Neural cell (in vitro differentiated cells): Measurements from ENCODE around the gene MCAM. TPM values are rescaled to one million over a fixed set of nuclear protein-coding genes. Genes with fewer than 3 reads are reported as not detected.

Experiments
- H2AFZ ChIP-seq: fragments of 200-600, 300-800 bp; sonication (generic), shearing (Covaris generic); 2 replicates; pipeline ENCODE4 v1.6.0; 2014; ENCODE audit warnings: low read depth, mild to moderate bottlenecking, antibody characterized with exemption, low read length, moderate library complexity
- H3F3A ChIP-seq: fragments of 200-600 bp; shearing (Covaris generic); 2 replicates; pipeline ENCODE4 v1.6.1; 2016; ENCODE audit warnings: mild to moderate bottlenecking, moderate library complexity, mixed read lengths, antibody characterized with exemption, low read length; ENCODE audit not compliant: insufficient read depth, poor library complexity, severe bottlenecking
- H3K27ac ChIP-seq: fragments of 200-600, 300-800 bp; sonication (generic), shearing (Covaris generic); 2 replicates; pipeline ENCODE4 v1.5.1; 2014; ENCODE audit warnings: mild to moderate bottlenecking, low read length, moderate library complexity
- H3K27me3 ChIP-seq: fragments of 300-800, 200-600 bp; sonication (generic), shearing (Covaris generic); 2 replicates; pipeline ENCODE4 v1.6.0; 2014; ENCODE audit warnings: mild to moderate bottlenecking, low read depth, low read length, moderate library complexity; ENCODE audit not compliant: insufficient read depth
- H3K36me3 ChIP-seq: fragments of 300-800, 200-600 bp; sonication (generic), shearing (Covaris generic); 2 replicates; pipeline ENCODE4 v1.5.1; 2014; ENCODE audit warnings: mild to moderate bottlenecking, antibody characterized with exemption, low read length, moderate library complexity; ENCODE audit not compliant: insufficient read depth
- H3K4me2 ChIP-seq: fragments of 300-800, 200-600 bp; sonication (generic), shearing (Covaris generic); 2 replicates; pipeline ENCODE4 v1.6.0; 2014; ENCODE audit warnings: mild to moderate bottlenecking, low read length
- H3K4me3 ChIP-seq: fragments of 300-800, 200-600 bp; sonication (generic), shearing (Covaris generic); 2 replicates; pipeline ENCODE4 v1.5.1; 2014; ENCODE audit warnings: mild to moderate bottlenecking, low read length, moderate library complexity
- H3K79me2 ChIP-seq: fragments of 200-600 bp; shearing (Covaris generic); replicated peaks from 2 replicates; pipeline ENCODE4 v1.6.0; 2014; ENCODE audit warnings: mild to moderate bottlenecking, low read length, moderate library complexity; ENCODE audit not compliant: insufficient read depth
- H3K9ac ChIP-seq: fragments of 300-800, 200-600 bp; sonication (generic), shearing (Covaris generic); 2 replicates; pipeline ENCODE4 v1.6.1; 2016; ENCODE audit warnings: mild to moderate bottlenecking, low read length, mixed read lengths
- H3K9me2 ChIP-seq: fragments of 200-600 bp; shearing (Covaris generic); 2 replicates; pipeline ENCODE4 v1.6.1; 2016; ENCODE audit warnings: mild to moderate bottlenecking, low read length, mixed read lengths; ENCODE audit not compliant: insufficient read depth
- H3K9me3 ChIP-seq: fragments of 200-600, 300-800 bp; sonication (generic), shearing (Covaris generic); 2 replicates; pipeline ENCODE4 v1.6.1; 2016; ENCODE audit warnings: mild to moderate bottlenecking, mixed run types, low read length, moderate library complexity, mixed read lengths
- H4K20me1 ChIP-seq: fragments of 200-600 bp; shearing (Covaris generic); 2 replicates; pipeline ENCODE4 v1.6.1; 2016; ENCODE audit warnings: mild to moderate bottlenecking, mixed run types; ENCODE audit not compliant: insufficient read depth
- EP300 ChIP-seq: fragments of 450-650 bp; conservative IDR thresholded peaks from 2 replicates; pipeline ENCODE4 v1.6.1; 2014; ENCODE audit warnings: antibody characterized with exemption, mild to moderate bottlenecking, moderate library complexity; ENCODE audit not compliant: poor library complexity, severe bottlenecking
- EZH2 ChIP-seq: fragments of 200-600, 300-800 bp; shearing (Covaris generic), sonication (generic); IDR thresholded peaks from 2 replicates; pipeline ENCODE4 v1.6.1; 2014; ENCODE audit warnings: antibody characterized with exemption, low read length, borderline replicate concordance, mild to moderate bottlenecking; ENCODE audit not compliant: insufficient read depth, poor library complexity, severe bottlenecking
- MXI1 ChIP-seq: fragments of 450-650 bp; conservative IDR thresholded peaks from 2 replicates; pipeline ENCODE4 v1.6.1; 2014; ENCODE audit warnings: antibody characterized with exemption, mild to moderate bottlenecking; ENCODE audit not compliant: poor library complexity, severe bottlenecking
- POLR2AphosphoS5 ChIP-seq: IDR thresholded peaks from 2 replicates; pipeline ENCODE4 v1.6.1; 2012
- RAD21 ChIP-seq: fragments of 450-650 bp; conservative IDR thresholded peaks from 2 replicates; pipeline ENCODE4 v1.6.1; 2014; ENCODE audit warnings: antibody characterized with exemption, mild to moderate bottlenecking, moderate library complexity
- SMC3 ChIP-seq: fragments of 450-650 bp; conservative IDR thresholded peaks from 2 replicates; pipeline ENCODE4 v1.6.1; 2014; ENCODE audit warnings: antibody characterized with exemption, mild to moderate bottlenecking, moderate library complexity; ENCODE audit not compliant: poor library complexity
- TAF1 ChIP-seq: IDR thresholded peaks from 2 replicates; pipeline ENCODE4 v1.6.1; 2012; ENCODE audit warnings: low read depth
- polyA plus RNA-seq: library from polyadenylated mRNA; depleted of rRNA; stranded (reverse); fragments of >200 nt; gene quantifications from 2 replicates; pipeline ENCODE4 v1.2.3, GENCODE V29; 2014
- TF ChIP-seq, protein P1 (sequence below): fragments of 450-650 bp; IDR thresholded peaks from 2 replicates; pipeline ENCODE4 v1.5.1; 2014; ENCODE audit warnings: antibody characterized with exemption, mild to moderate bottlenecking, moderate library complexity; ENCODE audit not compliant: poor library complexity, severe bottlenecking
- TF ChIP-seq, protein P2 (sequence below): IDR thresholded peaks from 2 replicates; pipeline ENCODE4 v1.6.1; 2012; ENCODE audit warnings: borderline replicate concordance

MCAM gene
- polyA plus RNA-seq, 1 donor from 2014 or later, result 7.5 TPM

DNA sequence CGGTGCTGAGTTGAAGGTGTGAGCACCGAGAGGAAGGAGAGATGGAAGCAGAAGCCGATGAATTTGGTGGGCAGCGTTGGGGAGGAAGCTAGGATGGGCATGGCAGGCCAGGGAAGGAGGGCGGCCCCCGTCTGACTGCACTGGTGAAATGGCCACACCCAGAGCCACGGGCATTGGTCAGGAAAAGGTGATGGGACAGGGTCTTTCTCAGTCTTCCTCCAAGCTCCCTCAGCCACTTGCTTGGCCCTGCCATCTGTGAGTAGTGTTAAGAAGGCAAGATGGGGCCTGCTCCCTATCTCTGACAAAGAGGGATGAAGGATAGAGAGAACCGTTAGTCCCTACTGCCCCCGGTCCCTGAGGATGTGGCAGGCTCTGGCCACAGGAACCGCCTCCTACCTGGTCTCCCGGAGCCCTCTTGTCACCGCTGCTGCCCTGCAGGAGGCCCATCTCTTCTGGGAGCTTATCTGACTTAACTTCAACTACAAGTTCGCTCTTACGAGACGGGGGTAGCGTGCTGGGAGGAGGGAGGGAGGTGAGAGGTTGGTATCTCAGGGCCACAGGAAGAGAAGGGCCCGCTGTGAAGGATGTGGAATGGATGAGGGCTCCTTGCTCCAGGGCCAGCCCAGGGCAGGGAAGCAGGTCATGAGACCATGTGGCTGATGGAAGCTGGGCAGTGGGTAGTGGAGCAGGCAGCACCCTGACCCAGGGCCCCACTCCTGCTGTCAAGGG lies 6.8 kb downstream of the MCAM start:
- TF ChIP-seq POLR2AphosphoS5 (no peak), EZH2 (no peak), EP300 (no peak), TAF1 (no peak), MXI1 (no peak), RAD21 (no peak)
- TF ChIP-seq, protein P1, sequence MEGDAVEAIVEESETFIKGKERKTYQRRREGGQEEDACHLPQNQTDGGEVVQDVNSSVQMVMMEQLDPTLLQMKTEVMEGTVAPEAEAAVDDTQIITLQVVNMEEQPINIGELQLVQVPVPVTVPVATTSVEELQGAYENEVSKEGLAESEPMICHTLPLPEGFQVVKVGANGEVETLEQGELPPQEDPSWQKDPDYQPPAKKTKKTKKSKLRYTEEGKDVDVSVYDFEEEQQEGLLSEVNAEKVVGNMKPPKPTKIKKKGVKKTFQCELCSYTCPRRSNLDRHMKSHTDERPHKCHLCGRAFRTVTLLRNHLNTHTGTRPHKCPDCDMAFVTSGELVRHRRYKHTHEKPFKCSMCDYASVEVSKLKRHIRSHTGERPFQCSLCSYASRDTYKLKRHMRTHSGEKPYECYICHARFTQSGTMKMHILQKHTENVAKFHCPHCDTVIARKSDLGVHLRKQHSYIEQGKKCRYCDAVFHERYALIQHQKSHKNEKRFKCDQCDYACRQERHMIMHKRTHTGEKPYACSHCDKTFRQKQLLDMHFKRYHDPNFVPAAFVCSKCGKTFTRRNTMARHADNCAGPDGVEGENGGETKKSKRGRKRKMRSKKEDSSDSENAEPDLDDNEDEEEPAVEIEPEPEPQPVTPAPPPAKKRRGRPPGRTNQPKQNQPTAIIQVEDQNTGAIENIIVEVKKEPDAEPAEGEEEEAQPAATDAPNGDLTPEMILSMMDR, result no peak
- no peaks in the 10 kb centered on the region for H3K36me3 ChIP-seq
- H2AFZ ChIP-seq, result no peak overlapping the region
- no peaks in the 10 kb centered on the region for H3K9me3 ChIP-seq
- H3K4me3 ChIP-seq, result no peak overlapping the region
- H3K79me2 ChIP-seq, result no peaks in the 10 kb centered on the region
- H4K20me1 ChIP-seq, result no peaks in the 10 kb centered on the region
- H3K4me2 ChIP-seq, result no peak overlapping the region
- H3K27me3 ChIP-seq, result peaks cover 6% of the 10 kb centered on the region
- H3K9ac ChIP-seq, result no peak overlapping the region
- H3K9me2 ChIP-seq, result no peaks in the 10 kb centered on the region
- H3F3A ChIP-seq, result no peaks in the 10 kb centered on the region
- no peak overlapping the region for H3K27ac ChIP-seq

- Histone ChIP-seq H3K9me2 (no peaks in the 10 kb centered on the region), H3K27ac (no peak overlapping the region), H3K79me2 (no peaks in the 10 kb centered on the region), H3F3A (no peaks in the 10 kb centered on the region), H4K20me1 (no peaks in the 10 kb centered on the region), H3K27me3 (no peaks in the 10 kb centered on the region), H3K4me2 (no peak overlapping the region), H3K4me3 (no peak overlapping the region), H3K9me3 (no peaks in the 10 kb centered on the region), H2AFZ (no peak overlapping the region), H3K36me3 (no peaks in the 10 kb centered on the region), H3K9ac (no peak overlapping the region)
- TF ChIP-seq, protein P1, result no peak
- TF ChIP-seq POLR2AphosphoS5, result no peak
Measured at GRCh38 chr11:119309411-119309810, 7.5 kb downstream of the MCAM start.

GRCh38 chr11:119307974-119308373 lies 9.0 kb downstream of the MCAM start:
- Histone ChIP-seq H2AFZ (no peak overlapping the region), H4K20me1 (no peaks in the 10 kb centered on the region), H3K9ac (no peak overlapping the region), H3K27ac (no peak overlapping the region), H3K9me3 (no peaks in the 10 kb centered on the region), H3K27me3 (no peaks in the 10 kb centered on the region), H3K4me3 (no peak overlapping the region), H3F3A (no peaks in the 10 kb centered on the region), H3K36me3 (no peaks in the 10 kb centered on the region), H3K9me2 (no peaks in the 10 kb centered on the region), H3K79me2 (no peaks in the 10 kb centered on the region), H3K4me2 (no peak overlapping the region)
- TF ChIP-seq TAF1 (no peak), EZH2 (no peak), SMC3 (no peak), RAD21 (no peak), POLR2AphosphoS5 (no peak), MXI1 (no peak), EP300 (no peak)
- TF ChIP-seq, protein P1, result no peak
- TF ChIP-seq, protein P2, sequence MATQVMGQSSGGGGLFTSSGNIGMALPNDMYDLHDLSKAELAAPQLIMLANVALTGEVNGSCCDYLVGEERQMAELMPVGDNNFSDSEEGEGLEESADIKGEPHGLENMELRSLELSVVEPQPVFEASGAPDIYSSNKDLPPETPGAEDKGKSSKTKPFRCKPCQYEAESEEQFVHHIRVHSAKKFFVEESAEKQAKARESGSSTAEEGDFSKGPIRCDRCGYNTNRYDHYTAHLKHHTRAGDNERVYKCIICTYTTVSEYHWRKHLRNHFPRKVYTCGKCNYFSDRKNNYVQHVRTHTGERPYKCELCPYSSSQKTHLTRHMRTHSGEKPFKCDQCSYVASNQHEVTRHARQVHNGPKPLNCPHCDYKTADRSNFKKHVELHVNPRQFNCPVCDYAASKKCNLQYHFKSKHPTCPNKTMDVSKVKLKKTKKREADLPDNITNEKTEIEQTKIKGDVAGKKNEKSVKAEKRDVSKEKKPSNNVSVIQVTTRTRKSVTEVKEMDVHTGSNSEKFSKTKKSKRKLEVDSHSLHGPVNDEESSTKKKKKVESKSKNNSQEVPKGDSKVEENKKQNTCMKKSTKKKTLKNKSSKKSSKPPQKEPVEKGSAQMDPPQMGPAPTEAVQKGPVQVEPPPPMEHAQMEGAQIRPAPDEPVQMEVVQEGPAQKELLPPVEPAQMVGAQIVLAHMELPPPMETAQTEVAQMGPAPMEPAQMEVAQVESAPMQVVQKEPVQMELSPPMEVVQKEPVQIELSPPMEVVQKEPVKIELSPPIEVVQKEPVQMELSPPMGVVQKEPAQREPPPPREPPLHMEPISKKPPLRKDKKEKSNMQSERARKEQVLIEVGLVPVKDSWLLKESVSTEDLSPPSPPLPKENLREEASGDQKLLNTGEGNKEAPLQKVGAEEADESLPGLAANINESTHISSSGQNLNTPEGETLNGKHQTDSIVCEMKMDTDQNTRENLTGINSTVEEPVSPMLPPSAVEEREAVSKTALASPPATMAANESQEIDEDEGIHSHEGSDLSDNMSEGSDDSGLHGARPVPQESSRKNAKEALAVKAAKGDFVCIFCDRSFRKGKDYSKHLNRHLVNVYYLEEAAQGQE, result no peak
